GM12892 (cell line): ENCODE data around the gene SORCS3.

Experiments
- DNase-seq: peaks from one replicate; pipeline ENCODE4 v3.0.0; 2011; ENCODE audit not compliant: insufficient read length
- FAIRE-seq: peaks from 2 replicates; lab custom pipeline; 2011; peaks lifted over from hg19 to GRCh38; lab: Jason Lieb, UNC
- POLR2A ChIP-seq: IDR thresholded peaks from 2 replicates; pipeline ENCODE4 v1.6.1; 2011; ENCODE audit warnings: low read depth, low read length, control low read depth
- POLR2AphosphoS5 ChIP-seq: IDR thresholded peaks from 2 replicates; pipeline ENCODE4 v1.6.1; 2011; ENCODE audit warnings: low read depth, low read length, control low read depth
- TAF1 ChIP-seq: IDR thresholded peaks from 2 replicates; pipeline ENCODE4 v1.6.1; 2011; ENCODE audit warnings: low read depth, mild to moderate bottlenecking, control low read depth, low read length, borderline replicate concordance

The SORCS3 gene

GRCh38 chr10:105258036-105258673, 617.1 kb downstream of the SORCS3 start:
- DNase-seq (no peak), FAIRE-seq (no peak)
- TF ChIP-seq POLR2AphosphoS5 (no peak), POLR2A (no peak), TAF1 (no peak)

GRCh38 chr10:105258674-105259065, 617.6 kb downstream of the SORCS3 start:
- TF ChIP-seq POLR2AphosphoS5 (no peak), POLR2A (no peak), TAF1 (no peak)
- FAIRE-seq (no peak), DNase-seq (no peak)

- no peak for TF ChIP-seq POLR2AphosphoS5
- TF ChIP-seq TAF1, result no peak
- TF ChIP-seq POLR2A, result no peak
- no peak for DNase-seq
Observed at GRCh38 chr10:105259201-105259600, 618.1 kb downstream of the SORCS3 start.

GRCh38 chr10:105262666-105263065, 621.6 kb downstream of the SORCS3 start:
- no peak for TF ChIP-seq POLR2A
- TF ChIP-seq POLR2AphosphoS5, result no peak
- no peak for TF ChIP-seq TAF1
- no peak for DNase-seq
- no peak for FAIRE-seq

More at GRCh38 chr10:105259201-105259600, 618.1 kb downstream of the SORCS3 start:
- no peak for FAIRE-seq

GRCh38 chr10:105266966-105267539, 626.0 kb downstream of the SORCS3 start:
- FAIRE-seq (no peak), DNase-seq (no peak)
- TF ChIP-seq POLR2A, result no peak
- no peak for TF ChIP-seq TAF1
- no peak for TF ChIP-seq POLR2AphosphoS5

- no peak for TF ChIP-seq POLR2A
- no peak for TF ChIP-seq POLR2AphosphoS5
- no peak for TF ChIP-seq TAF1
- FAIRE-seq (no peak), DNase-seq (no peak)
Observed at GRCh38 chr10:105268961-105269360, 627.9 kb downstream of the SORCS3 start.

- no peak for DNase-seq
- TF ChIP-seq POLR2A (no peak), POLR2AphosphoS5 (no peak), TAF1 (no peak)
- no peak for FAIRE-seq
Observed at GRCh38 chr10:105269689-105270088, 628.6 kb downstream of the SORCS3 start.

- no peak for FAIRE-seq
- TF ChIP-seq POLR2AphosphoS5 (no peak), TAF1 (no peak), POLR2A (no peak)
Observed at GRCh38 chr10:105274556-105275070, 633.5 kb downstream of the SORCS3 start.

GRCh38 chr10:105278439-105278838, 637.3 kb downstream of the SORCS3 start:
- DNase-seq, result no peak
- FAIRE-seq, result no peak

More at GRCh38 chr10:105274556-105275070, 633.5 kb downstream of the SORCS3 start:
- no peak for DNase-seq

GRCh38 chr10:105279101-105279500, 638.0 kb downstream of the SORCS3 start:
- FAIRE-seq, result no peak
- TF ChIP-seq POLR2A (no peak), TAF1 (no peak), POLR2AphosphoS5 (no peak)

More at GRCh38 chr10:105278439-105278838, 637.3 kb downstream of the SORCS3 start:
- TF ChIP-seq TAF1 (no peak), POLR2AphosphoS5 (no peak), POLR2A (no peak)

GRCh38 chr10:105280895-105281294, 639.8 kb downstream of the SORCS3 start:
- no peak for TF ChIP-seq POLR2AphosphoS5
- TF ChIP-seq TAF1, result no peak
- no peak for TF ChIP-seq POLR2A
- FAIRE-seq, result no peak

More at GRCh38 chr10:105279101-105279500, 638.0 kb downstream of the SORCS3 start:
- no peak for DNase-seq

More at GRCh38 chr10:105280895-105281294, 639.8 kb downstream of the SORCS3 start:
- DNase-seq, result no peak
